Ramos (cell line): ENCODE measurements around the gene SLPI.

ENCODE experiments used
- in situ Hi-C: fragments of 300-500 bp; cut with MboI; formaldehyde crosslinking; loops from one replicate; pipeline ENCODE4 v1.14.3; 2022; ENCODE audit warnings: low sequenced_read_pairs; ENCODE audit not compliant: unreplicated experiment

The SLPI gene

DNA sequence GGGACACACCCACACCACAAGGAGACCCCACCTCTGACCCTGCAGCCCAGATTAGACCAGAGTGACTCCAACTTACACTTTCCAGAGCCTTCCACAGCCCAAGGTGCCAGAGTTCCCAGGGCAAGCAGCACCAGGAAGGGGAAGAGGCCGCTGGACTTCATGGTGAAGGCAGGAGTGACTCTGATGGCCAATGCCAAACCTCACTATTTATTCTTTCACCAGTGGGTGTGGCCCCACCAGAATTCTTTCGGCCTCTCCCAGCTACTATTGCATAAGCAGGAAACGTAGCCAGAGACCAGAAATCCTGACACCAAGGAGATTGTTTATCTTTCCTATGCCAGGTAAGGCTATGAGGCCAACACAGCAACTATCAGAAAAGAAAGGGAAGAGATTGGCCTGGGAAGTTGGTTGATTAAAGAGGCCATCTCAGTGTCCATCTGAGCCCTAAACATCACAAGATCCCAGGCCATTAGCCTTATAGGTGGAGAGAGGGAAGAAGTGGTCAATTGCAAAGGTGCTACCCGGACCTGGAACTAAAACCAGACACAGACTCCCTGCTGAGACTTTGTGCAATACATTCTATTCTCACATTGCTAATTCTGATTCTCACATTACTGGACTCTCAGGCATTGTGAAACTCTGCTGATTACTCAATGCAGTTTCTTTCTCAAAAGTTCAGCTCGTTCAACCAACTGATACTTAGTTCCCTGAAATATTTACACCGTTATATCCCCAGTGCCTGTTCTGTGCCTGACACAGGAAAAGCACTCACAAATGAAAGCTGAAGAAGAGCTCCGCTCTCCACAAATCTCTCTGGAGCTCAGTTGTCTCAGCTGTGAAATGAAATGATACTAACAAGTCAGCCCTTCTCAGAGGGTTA is at the start of gene SLPI:
Gene SLPI, minus strand, starts transcription at position 182 of the 880 bp plus-strand sequence. Its CDS starts 21 bp downstream, at position 161.
- in situ Hi-C loops, result no loop called here

GRCh38 chr20:45303586-45304463 is 49.5 kb upstream of the SLPI start:
- in situ Hi-C loops, result loop anchor here (25.0 kb wide), 1 partner anchor 458 kb away; no protein-coding TSS in a partner anchor

- in situ Hi-C loops, result loop anchor here (25.0 kb wide), 1 partner anchor 460 kb away; no protein-coding TSS in a partner anchor
Measured at GRCh38 chr20:45301824-45302271, 47.5 kb upstream of the SLPI start.

DNA sequence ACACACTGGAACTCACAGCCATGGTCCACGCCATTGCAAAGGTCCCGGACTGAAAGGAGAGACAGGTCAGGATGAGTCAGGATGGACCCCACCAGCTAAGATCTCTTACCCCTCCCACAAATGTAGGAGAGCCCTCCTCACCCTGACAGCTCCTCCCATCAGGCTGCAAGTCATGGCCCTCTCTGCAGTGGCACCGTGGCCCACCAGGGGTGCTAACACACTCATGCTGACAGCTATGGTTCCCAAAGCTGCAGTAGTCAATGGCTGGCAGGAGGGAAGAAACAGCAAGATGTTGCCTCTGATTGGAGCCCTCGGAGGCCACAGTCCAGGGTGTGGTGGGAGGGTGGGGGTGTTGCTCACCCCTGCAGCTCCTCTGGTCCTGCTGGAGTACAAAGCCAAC is 46.6 kb upstream of the SLPI start:
- in situ Hi-C loops, result loop anchor here (25.0 kb wide), 1 partner anchor 461 kb away; no protein-coding TSS in a partner anchor

DNA sequence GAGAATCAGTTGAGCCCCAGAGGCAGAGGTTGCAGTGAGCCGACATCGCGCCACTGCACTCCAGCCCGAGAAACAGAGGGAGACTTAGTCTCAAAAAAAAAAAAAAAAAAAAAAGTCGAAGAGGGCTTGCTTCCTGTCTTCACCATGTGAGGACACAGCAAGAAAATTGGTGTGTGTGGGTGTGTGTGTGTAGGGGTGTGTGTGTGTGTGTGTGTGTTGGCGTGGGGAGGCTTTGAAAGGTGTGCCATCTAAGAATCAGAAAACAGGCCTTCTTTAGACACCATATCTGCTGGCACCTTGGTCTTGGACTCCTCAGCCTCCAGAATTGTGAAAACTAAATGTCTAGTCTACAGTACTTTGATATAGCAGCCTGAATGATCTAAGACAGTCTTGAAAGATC is 45.4 kb upstream of the SLPI start:
- in situ Hi-C loops, result loop anchor here (25.0 kb wide), 1 partner anchor 463 kb away; no protein-coding TSS in a partner anchor

- in situ Hi-C loops, result no loop called here
Measured at GRCh38 chr20:45297786-45298497, 43.6 kb upstream of the SLPI start.

GRCh38 chr20:45294659-45295058 is 40.3 kb upstream of the SLPI start:
- in situ Hi-C loops, result no loop called here

DNA sequence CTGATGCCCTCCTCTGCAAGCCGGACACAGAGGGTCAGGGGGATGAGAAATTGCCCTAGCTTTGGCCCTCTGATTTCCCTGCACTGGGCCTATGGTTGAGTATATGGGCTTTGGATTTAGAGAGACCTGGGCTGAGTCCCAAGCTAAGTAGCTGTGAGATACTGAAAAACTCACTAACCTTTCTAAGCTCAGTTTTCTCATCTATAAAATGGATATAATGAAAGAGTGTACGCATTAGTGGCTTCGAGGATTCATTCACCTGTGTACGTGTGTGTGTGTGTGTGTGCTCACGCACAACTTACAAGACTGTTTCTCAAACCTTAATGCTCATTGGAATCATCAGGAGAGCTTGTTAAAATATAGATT is 39.6 kb upstream of the SLPI start:
- in situ Hi-C loops, result no loop called here

- in situ Hi-C loops, result no loop called here
Measured at GRCh38 chr20:45293041-45294002, 39.0 kb upstream of the SLPI start.

DNA sequence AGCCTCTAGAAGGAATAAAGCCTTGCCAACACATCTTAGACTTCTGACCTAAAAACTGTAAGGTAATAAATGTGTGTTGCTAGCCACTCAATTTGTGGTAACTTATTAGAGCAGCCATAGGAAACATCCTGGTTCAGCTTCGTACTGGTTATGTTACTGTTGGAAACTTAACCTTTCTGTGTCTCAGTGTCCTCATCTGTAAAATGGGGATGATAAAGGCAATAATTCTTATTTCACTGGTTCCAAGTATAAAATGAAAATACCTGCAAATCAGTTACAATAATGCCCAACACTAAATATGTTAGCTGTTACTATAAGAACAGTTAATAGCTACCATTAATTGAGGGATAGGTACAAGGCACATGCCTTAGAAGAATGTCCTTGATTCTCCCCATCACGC is 38.0 kb upstream of the SLPI start:
- in situ Hi-C loops, result no loop called here

- in situ Hi-C loops, result no loop called here
Measured at GRCh38 chr20:45291526-45291925, 37.2 kb upstream of the SLPI start.

DNA sequence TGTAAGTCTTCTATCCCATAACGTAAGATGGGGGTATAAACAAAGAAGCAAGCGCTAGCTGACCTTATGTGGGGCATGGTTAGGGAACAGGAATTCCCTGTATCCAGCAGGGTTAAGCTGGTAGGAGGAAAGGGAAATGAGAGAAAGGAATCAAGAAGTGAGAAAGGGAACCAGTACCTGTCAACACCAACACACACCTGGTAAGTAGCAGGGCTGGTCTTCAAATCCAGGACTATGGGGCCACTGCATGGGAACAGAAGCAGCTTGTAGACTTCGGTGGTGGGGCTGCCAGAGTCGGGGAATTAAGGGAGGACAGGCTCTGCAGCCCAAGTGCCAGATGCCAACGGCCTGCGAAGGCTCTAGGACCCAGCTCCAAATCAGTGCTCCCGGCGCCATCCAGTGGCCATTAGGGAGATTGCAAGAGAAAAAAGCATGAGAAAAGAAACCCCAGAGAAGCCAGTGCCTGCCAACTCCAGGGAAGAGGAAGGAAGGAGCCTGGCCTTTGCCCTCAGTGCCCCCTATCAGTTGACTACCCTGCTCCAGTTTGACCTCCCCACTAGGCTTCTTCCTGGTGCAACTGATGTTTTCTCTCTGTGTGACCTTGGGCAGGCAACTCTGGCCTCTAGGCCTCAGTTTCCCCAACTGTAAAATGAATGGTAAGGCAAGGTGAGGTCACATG is 36.5 kb upstream of the SLPI start:
- in situ Hi-C loops, result no loop called here

DNA sequence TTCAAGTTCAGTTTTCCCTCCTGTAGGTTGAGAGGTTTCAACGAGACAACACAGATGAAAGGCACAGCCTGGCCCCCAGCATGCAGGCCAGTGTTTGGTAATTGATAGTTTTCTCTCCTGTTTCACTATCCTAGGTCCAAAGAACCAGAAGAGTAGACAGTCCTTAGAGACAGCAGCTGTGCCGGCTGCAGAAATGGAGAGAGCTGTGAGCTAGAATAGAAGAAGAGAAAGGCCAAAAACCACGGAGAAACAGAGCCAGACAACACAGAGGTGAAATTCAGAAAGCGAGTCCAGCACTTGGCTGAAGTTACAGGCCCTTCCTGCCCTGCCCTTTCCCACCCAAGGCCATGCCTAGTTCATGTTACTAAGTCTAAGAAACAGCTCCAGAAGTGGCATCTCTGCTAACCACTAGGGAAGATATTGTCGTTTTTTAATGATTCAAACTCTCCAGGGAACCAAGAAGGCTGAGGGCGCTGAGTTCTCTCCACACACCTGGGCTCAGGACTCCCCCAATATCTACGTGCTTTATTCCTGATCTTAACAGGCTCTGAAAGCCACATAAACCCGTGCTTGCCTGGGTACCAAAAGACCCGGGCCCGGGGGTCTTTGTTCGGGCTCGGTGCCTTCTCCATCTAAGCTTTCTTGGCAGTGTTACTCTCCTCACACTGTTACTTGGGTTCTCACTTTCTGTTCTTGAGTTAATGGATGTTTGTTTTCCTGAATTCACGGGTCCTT is 35.7 kb upstream of the SLPI start:
- in situ Hi-C loops, result no loop called here

- in situ Hi-C loops, result no loop called here
Measured at GRCh38 chr20:45288860-45289259, 34.5 kb upstream of the SLPI start.

- in situ Hi-C loops, result no loop called here
Measured at GRCh38 chr20:45288376-45288775, 34.0 kb upstream of the SLPI start.

DNA sequence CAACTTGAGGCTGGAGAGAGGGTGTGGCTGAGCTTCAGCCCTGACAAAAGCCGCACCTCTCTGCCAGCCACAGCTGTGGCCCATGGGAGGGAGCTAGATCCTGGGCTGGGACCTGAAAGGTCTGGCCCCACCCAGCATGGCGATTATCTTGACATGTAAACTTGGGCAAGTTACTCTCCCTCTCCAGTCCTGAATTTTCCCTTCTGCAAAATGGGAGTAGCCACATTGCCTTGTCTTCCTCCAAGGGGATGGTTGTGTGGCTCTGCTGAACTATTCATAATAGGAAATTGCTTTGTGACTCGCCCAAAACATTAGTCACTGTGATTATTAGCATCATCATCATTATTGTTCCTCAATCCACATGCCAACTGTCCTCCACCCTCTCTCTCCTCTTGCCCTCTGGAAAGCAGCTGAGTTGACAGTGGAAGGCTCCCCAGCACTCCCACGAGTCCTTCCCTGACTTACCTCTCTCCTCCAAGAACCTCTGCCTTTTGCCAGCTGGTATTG is 29.2 kb upstream of the SLPI start:
- in situ Hi-C loops, result no loop called here

DNA sequence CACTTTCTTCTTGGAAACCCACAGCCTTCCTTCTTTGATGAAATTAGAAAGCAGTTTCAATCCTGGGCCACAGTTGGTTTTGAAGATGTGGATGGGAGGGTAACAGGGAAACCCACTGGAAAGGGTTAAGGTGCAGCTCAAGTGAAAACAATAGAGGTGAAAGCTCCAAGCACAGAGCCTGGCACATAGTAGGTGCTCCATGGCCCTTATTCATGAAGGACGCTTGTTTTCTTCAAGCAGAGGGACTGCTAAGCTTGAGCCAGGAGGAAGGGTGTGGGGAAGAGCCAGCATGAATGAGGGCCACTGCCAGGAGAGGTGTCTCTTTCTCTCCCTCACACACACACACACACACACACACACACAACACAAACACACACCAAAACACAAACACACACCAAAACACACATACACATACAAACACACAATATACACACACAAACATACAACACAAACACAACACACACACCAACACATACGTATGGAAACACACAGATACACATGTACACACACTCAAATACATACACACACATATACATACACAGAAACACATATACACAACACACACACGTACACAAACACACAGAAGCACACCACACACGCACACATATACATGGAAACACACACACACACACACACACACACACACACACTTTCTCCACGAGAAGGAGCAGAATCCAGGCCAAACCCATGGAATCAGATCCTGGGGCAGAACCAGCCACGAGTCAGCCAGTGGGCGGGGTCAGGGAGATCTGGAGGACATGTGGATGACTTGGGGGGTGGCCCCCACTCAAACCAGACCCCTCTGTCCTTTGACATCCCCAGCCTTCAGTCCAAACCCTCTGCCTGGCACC is 28.6 kb upstream of the SLPI start:
- in situ Hi-C loops, result no loop called here
